K562 (cell line): ENCODE measurements around the gene CNPY4. TPM values are rescaled to one million over a fixed set of nuclear protein-coding genes. Genes with fewer than 3 reads are reported as not detected.
A peak's percentile ranks its signal among the peaks of the same experiment; 100 is the strongest.

Experiments
- FOXK2 ChIP-seq, 2 experiments: fragments of 450-650 bp; IDR thresholded peaks in 1 of 2; conservative IDR thresholded peaks in 1 of 2; 2 replicates each; pipeline ENCODE4 v1.6.1; 2016; ENCODE audit warnings: low read depth in 2 of 2, mild to moderate bottlenecking in 1 of 2
- KDM2B ChIP-seq: fragments of 250-450 bp; sonication (Bioruptor Pico); IDR thresholded peaks from 2 replicates; pipeline ENCODE4 v1.8.0; 2021; ENCODE audit warnings: mild to moderate bottlenecking, moderate library complexity
- NFXL1 ChIP-seq: fragments of 450-650 bp; formaldehyde crosslinking; IDR thresholded peaks from 2 replicates; pipeline ENCODE4 v1.4.0; 2021; ENCODE audit warnings: mild to moderate bottlenecking
- RCOR1 ChIP-seq, 2 experiments: IDR thresholded peaks; 2 replicates each; pipeline ENCODE4 v1.6.1; 2012; ENCODE audit warnings: low read depth in 2 of 2, low read length in 2 of 2, borderline replicate concordance in 1 of 2, improper control_type of control experiment in 1 of 2
- RFX1 ChIP-seq: fragments of 450-650 bp; IDR thresholded peaks from 2 replicates; pipeline ENCODE4 v1.6.1; 2016; ENCODE audit warnings: mild to moderate bottlenecking, moderate library complexity
- SMARCB1 ChIP-seq: IDR thresholded peaks from 2 replicates; pipeline ENCODE4 v1.6.1; 2011; ENCODE audit warnings: improper control_type of control experiment, low read depth; ENCODE audit not compliant: insufficient read length
- SRSF1 ChIP-seq: fragments of 200-400 bp; formaldehyde crosslinking; IDR thresholded peaks from 2 replicates; pipeline ENCODE4 v1.6.1; 2017; ENCODE audit warnings: mild to moderate bottlenecking, low read depth, low read length, moderate library complexity
- TFAM ChIP-seq: fragments of 250-450 bp; sonication (Bioruptor Pico); conservative IDR thresholded peaks from 2 replicates; pipeline ENCODE4 v1.5.0; 2021; ENCODE audit warnings: mild to moderate bottlenecking, moderate library complexity
- ZNF143 ChIP-seq: sonication (generic); formaldehyde crosslinking; IDR thresholded peaks from 2 replicates; pipeline ENCODE4 v1.9.0; 2022; ENCODE audit warnings: mild to moderate bottlenecking, missing genetic modification reagents
- ZNF282 ChIP-seq: sonication (generic); formaldehyde crosslinking; IDR thresholded peaks from 2 replicates; pipeline ENCODE4 v1.8.1; 2023; ENCODE audit warnings: missing genetic modification reagents
- ZNF347 ChIP-seq: fragments of 450-650 bp; formaldehyde crosslinking; IDR thresholded peaks from 2 replicates; pipeline ENCODE4 v1.4.0; 2020; ENCODE audit warnings: low read depth, mild to moderate bottlenecking, moderate library complexity
- ZNF408 ChIP-seq: fragments of 250-450 bp; sonication (Bioruptor Pico); IDR thresholded peaks from 2 replicates; pipeline ENCODE4 v1.4.0; 2020; ENCODE audit warnings: low read depth, mild to moderate bottlenecking, moderate library complexity
- polyA plus RNA-seq, 8 experiments: library from polyadenylated mRNA; depleted of rRNA in 4 of 8; stranded (reverse) in 5 of 8; unstranded in 3 of 8; fragments of >200 nt; fragmentation: Nextera tagmentation in 2 of 8; fragmentation: Illumina TruSeq in 1 of 8; extraction: Ambion mirVana in 2 of 8; extraction: Trizol in 1 of 8; gene quantifications; 2 replicates each; pipeline versions ENCODE4 v1.2.1 to v1.2.3, GENCODE V29; 2011 to 2014; ENCODE audit warnings: inconsistent platforms in 1 of 8, missing spikeins in 1 of 8
- total RNA-seq, 7 experiments: library from RNA; depleted of rRNA in 6 of 7; stranded (reverse); fragments of >200 nt in 6 of 7; fragmentation: Illumina TruSeq in 2 of 7; extraction: Trizol in 2 of 7; gene quantifications; 2 replicates each; pipeline versions ENCODE4 v1.2.1 to v1.2.3, GENCODE V29; 2011 to 2021; ENCODE audit warnings: low replicate concordance in 1 of 7
- TF ChIP-seq, protein P1 (sequence below), 3 experiments: fragments of 200-800 bp in 1 of 3; sonication (Bioruptor generic) in 1 of 3; sonication (generic) in 1 of 3; formaldehyde crosslinking in 1 of 3; IDR thresholded peaks; 2 replicates each; pipeline versions ENCODE4 v1.6.1 to v1.8.0; 2016 to 2022; ENCODE audit warnings: mild to moderate bottlenecking in 2 of 3, missing compliant biosample characterization in 2 of 3, missing genetic modification characterization in 2 of 3, missing genetic modification reagents in 1 of 3
- TF ChIP-seq, protein P2 (sequence below), 2 experiments: fragments of 250-450 bp in 1 of 2; fragments of 450-650 bp in 1 of 2; sonication (Bioruptor Pico) in 1 of 2; IDR thresholded peaks; 2 replicates each; pipeline versions ENCODE4 v1.6.1 to v1.8.0; 2016 to 2021; ENCODE audit warnings: mild to moderate bottlenecking in 2 of 2, moderate library complexity in 2 of 2, missing compliant biosample characterization in 1 of 2, missing genetic modification characterization in 1 of 2
- TF ChIP-seq, protein P3 (sequence below): sonication (generic); formaldehyde crosslinking; IDR thresholded peaks from 2 replicates; pipeline ENCODE4 v1.8.1; 2023; ENCODE audit warnings: mild to moderate bottlenecking, missing genetic modification reagents
- TF ChIP-seq, protein P4 (sequence below): IDR thresholded peaks from 3 replicates; pipeline ENCODE4 v1.6.1; 2011; ENCODE audit warnings: borderline replicate concordance, mild to moderate bottlenecking, moderate library complexity; ENCODE audit not compliant: insufficient read length; ENCODE audit errors: extremely low read depth
- TF ChIP-seq, protein P5 (sequence below): fragments of 250-450 bp; sonication (Bioruptor Pico); IDR thresholded peaks from 2 replicates; pipeline ENCODE4 v1.5.0; 2021; ENCODE audit warnings: mild to moderate bottlenecking, moderate library complexity

CNPY4 gene
- total and polyA plus RNA-seq, 9 of the 15 experiments (the other 6 are each of a cell fraction or from before 2014, with no cell fraction given): 1.9 to 11.2 (median 7.0) TPM

DNA sequence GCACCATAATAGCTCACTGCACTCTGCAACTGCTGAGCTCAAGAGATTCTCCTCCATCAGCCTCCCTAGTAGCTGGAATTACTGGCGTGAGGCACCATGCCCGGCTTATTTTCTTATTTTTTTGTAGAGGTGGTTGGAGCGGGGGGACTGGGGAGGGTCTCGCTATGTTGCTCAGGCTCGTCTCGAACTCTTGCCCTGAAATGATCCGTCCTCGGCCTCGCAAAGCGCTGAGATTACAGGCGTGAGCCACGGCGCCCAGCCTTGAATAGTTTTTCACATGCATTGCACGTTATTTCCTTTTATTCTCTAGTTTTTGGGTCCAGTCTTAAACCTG is 28.8 kb downstream of the CNPY4 start (continued):
- TF ChIP-seq ZNF347 (CRISPR knock-in tag) (no peak), ZNF143 (CRISPR knock-in tag) (no peak), NFXL1 (CRISPR knock-in tag) (no peak), SRSF1 (no peak), ZNF408 (CRISPR knock-in tag) (no peak), TFAM (no peak), RCOR1 (IDR thresholded peaks at IDR 0.05; ENCODE audit: borderline replicate concordance in 1 of 2, low read depth in 2 of 2, low read length in 2 of 2) (no peak), RFX1 (no peak), FOXK2 (conservative IDR thresholded peaks at IDR 0.05 in 1 of 2, IDR thresholded peaks at IDR 0.05 in 1 of 2; ENCODE audit: low read depth in 2 of 2) (no peak), ZNF282 (CRISPR knock-in tag) (no peak), SMARCB1 (no peak), KDM2B (CRISPR knock-in tag) (no peak)
- TF ChIP-seq, protein P1, sequence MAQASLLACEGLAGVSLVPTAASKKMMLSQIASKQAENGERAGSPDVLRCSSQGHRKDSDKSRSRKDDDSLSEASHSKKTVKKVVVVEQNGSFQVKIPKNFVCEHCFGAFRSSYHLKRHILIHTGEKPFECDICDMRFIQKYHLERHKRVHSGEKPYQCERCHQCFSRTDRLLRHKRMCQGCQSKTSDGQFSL (CRISPR knock-in tag; IDR thresholded peaks at IDR 0.05): no peak
- TF ChIP-seq, protein P1 (tag; IDR thresholded peaks at IDR 0.05): no peak
- TF ChIP-seq, protein P2, sequence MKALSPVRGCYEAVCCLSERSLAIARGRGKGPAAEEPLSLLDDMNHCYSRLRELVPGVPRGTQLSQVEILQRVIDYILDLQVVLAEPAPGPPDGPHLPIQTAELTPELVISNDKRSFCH (CRISPR knock-in tag; IDR thresholded peaks at IDR 0.05): no peak
- TF ChIP-seq, protein P2 (tag; IDR thresholded peaks at IDR 0.05): 0 out of 2 replicates have a peak, but pooled peaks have one; percentile 21
- TF ChIP-seq, protein P3, sequence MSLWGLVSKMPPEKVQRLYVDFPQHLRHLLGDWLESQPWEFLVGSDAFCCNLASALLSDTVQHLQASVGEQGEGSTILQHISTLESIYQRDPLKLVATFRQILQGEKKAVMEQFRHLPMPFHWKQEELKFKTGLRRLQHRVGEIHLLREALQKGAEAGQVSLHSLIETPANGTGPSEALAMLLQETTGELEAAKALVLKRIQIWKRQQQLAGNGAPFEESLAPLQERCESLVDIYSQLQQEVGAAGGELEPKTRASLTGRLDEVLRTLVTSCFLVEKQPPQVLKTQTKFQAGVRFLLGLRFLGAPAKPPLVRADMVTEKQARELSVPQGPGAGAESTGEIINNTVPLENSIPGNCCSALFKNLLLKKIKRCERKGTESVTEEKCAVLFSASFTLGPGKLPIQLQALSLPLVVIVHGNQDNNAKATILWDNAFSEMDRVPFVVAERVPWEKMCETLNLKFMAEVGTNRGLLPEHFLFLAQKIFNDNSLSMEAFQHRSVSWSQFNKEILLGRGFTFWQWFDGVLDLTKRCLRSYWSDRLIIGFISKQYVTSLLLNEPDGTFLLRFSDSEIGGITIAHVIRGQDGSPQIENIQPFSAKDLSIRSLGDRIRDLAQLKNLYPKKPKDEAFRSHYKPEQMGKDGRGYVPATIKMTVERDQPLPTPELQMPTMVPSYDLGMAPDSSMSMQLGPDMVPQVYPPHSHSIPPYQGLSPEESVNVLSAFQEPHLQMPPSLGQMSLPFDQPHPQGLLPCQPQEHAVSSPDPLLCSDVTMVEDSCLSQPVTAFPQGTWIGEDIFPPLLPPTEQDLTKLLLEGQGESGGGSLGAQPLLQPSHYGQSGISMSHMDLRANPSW (CRISPR knock-in tag): no peak
- TF ChIP-seq, protein P4, sequence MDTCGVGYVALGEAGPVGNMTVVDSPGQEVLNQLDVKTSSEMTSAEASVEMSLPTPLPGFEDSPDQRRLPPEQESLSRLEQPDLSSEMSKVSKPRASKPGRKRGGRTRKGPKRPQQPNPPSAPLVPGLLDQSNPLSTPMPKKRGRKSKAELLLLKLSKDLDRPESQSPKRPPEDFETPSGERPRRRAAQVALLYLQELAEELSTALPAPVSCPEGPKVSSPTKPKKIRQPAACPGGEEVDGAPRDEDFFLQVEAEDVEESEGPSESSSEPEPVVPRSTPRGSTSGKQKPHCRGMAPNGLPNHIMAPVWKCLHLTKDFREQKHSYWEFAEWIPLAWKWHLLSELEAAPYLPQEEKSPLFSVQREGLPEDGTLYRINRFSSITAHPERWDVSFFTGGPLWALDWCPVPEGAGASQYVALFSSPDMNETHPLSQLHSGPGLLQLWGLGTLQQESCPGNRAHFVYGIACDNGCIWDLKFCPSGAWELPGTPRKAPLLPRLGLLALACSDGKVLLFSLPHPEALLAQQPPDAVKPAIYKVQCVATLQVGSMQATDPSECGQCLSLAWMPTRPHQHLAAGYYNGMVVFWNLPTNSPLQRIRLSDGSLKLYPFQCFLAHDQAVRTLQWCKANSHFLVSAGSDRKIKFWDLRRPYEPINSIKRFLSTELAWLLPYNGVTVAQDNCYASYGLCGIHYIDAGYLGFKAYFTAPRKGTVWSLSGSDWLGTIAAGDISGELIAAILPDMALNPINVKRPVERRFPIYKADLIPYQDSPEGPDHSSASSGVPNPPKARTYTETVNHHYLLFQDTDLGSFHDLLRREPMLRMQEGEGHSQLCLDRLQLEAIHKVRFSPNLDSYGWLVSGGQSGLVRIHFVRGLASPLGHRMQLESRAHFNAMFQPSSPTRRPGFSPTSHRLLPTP: peak; percentile 35
- TF ChIP-seq, protein P5, sequence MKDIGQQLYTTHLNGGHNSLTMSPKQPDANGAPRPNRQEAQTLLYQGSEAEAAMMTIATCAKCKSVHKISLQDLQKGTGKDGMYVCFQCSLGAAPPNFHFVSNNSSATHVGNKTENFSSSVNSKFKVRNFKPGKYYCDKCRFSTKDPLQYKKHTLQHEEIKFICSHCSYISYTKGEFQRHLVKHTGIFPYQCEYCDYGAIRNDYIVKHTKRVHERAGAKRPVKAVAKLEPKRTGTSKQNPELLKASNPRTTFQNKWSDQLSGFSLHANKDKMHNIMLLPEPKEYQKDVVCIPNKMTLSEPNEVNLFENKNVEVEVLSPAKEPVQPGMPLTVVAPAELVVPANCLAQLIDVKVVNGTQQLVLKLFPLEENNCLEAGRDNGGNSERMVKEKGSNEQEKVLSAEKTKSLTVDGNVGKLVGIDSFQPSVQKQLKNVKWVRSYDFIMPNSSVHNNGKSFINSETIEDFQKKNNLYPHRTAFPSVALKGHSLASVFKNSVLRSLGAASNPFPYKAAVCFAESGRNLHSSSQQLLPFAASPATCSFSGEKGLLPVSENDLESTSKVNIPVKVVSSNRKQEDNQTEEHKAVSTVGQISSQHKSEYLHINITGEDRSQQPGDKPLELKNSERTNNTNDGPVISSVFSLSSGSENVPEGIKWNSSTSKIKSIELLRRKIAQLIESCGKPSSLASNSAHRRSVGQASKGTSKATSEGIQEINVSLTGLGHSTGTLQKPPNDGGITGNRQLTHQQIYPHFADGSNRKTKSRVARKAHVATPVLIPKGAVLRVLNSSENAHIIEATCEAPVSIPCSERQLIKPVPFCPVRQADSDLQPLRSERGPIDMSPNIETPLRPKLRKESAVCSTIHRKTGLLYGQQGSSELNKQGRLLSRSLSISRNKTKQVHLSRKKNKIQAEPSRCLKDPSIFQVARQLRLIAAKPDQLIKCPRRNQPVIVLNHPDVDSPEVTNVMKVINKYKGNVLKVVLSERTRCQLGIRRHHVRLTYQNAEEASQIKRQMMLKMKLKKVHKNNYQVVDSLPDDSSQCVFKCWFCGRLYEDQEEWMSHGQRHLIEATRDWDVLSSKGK (CRISPR knock-in tag): no peak
